ENCODE measurements around the gene SPARCL1.

Gene SPARCL1

DNA sequence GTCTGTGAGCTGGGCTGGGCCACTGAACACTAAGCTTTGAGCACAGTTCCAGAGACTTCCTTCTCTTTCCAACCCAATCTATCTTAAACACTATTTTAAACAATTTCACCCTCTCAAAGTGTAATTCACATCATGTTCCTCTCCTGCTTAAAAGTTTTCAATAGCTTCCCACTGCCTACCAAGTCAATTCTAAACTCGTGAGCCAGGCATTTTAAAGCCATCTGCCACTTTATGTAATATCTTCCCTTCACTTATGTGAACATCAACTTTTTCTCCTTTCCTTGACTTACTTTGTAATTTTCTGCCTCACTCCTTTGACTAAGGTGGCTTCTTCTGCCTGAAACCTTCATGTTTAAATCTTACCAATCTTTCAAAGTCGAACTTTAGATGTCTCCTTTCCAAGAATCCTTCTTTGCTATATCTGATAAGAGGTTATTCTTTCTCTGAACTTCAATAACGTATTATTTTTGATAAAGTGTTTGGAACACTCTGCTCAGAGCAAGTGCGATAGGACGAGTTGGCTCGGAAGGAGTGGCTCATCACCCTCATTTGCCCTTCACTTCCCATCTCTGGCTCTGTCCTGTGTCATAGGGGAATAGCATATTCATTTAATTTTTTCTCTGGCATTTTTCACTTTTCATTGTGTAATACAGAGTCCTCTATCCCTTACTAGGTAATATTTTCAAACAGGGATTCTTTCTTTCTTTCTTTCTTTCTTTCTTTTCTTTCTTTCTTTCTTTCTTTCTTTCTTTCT, 13.0 kb upstream of the SPARCL1 start:
- in situ Hi-C loops (cut with HindIII; ENCODE audit: low sequenced_read_pairs): loop anchor here (25.0 kb wide), 1 partner anchor 295 kb away; the partner anchor contains the start of gene MEPE

DNA sequence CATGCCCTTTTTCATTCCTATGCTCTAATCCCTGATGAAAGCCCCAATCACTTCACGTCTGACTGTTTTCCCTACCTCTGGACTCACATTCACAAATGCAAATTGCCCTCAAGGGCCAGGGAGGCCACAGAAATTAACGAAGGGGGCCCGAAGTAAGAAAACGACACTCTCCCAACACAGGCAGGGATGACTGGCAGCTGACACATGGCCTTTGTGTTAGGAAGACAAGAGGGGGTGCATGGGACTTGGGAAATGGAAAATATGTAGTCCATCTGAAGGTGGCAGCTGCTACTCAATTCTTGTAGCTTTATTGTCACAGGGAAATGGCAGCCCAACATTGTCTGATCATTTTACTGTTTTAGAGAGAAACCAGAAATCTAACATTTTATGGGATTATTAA, 12.3 kb upstream of the SPARCL1 start:
- in situ Hi-C loops (cut with HindIII; ENCODE audit: low sequenced_read_pairs): loop anchor here (25.0 kb wide), 1 partner anchor 296 kb away; the partner anchor contains the start of gene MEPE

- in situ Hi-C loops (cut with HindIII; ENCODE audit: low sequenced_read_pairs): loop anchor here (25.0 kb wide), 1 partner anchor 297 kb away; the partner anchor contains the start of gene MEPE
Measured at GRCh38 chr4:87540146-87541058, 11.2 kb upstream of the SPARCL1 start.

DNA sequence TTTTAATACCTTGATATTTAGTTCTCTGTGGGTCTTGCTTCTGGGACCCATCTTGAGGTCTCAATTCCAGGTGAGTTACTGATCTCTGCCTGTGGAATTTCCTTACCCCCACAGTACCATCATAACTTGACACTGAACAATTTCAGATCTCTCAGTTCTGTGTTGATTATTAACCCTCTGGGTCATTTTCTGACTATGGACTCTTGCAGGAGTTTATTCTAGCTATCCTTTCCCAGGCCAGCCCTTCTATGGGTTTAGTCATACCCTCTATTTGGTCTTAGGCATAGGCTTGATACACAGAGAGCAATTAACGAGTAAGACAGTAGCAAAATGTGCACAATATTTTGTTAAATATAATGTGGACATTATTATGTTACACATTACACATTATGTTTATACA, 3.7 kb upstream of the SPARCL1 start:
- in situ Hi-C loops (cut with HindIII; ENCODE audit: low sequenced_read_pairs): loop anchor here (25.0 kb wide), 1 partner anchor 304 kb away; the partner anchor contains the start of gene MEPE

- in situ Hi-C loops (cut with HindIII; ENCODE audit: low sequenced_read_pairs): loop anchor here (25.0 kb wide), 1 partner anchor 305 kb away; the partner anchor contains the start of gene MEPE
Measured at GRCh38 chr4:87532109-87532508, 2.9 kb upstream of the SPARCL1 start.

DNA sequence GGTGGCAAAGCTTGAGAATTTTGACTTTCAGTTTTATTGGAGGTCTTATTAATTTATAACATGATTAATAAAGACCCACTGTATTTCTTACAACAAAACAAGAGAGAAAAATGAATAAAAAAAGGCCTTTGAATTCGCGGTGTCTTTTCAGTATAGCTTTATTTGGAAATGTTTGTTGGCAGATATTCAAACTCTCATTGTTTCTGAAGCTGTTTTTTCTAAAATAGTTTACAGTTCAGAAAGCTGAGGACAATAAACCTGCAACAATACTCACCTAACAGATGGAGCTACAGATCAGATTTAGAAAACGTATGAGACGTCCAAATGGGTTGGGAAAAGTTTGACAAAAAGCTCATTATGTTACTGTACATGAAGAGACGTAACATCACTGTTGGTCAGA, 2.4 kb upstream of the SPARCL1 start:
- in situ Hi-C loops (cut with HindIII; ENCODE audit: low sequenced_read_pairs): loop anchor here (25.0 kb wide), 1 partner anchor 306 kb away; the partner anchor contains the start of gene MEPE

- in situ Hi-C loops (cut with HindIII; ENCODE audit: low sequenced_read_pairs): loop anchor here (25.0 kb wide), 1 partner anchor 306 kb away; the partner anchor contains the start of gene MEPE
Measured at GRCh38 chr4:87530868-87531267, 1.7 kb upstream of the SPARCL1 start.

DNA sequence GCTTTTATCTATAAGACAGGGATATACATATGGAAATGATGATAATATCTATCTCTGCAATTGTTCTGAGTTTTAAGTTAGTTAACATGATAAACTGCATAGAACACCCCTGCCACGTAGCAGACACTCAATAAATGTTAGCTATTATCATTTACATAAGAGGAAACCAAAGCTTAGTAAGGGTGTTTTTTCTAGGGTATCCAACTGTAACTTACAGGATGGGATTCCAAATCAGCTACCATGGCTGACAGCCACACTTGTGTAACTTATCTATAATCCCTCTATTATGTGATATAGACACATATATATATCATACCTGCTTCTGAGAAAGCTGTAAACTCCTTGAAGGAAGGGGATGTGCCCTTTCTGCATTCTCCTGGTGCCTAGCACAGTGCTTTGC, 1.1 kb upstream of the SPARCL1 start:
- in situ Hi-C loops (cut with HindIII; ENCODE audit: low sequenced_read_pairs): loop anchor here (25.0 kb wide), 1 partner anchor 307 kb away; the partner anchor contains the start of gene MEPE

GRCh38 chr4:87527431-87528220, 1.6 kb downstream of the SPARCL1 start:
- in situ Hi-C loops (cut with HindIII; ENCODE audit: low sequenced_read_pairs): loop anchor here (25.0 kb wide), 1 partner anchor 310 kb away; the partner anchor contains the start of gene MEPE

DNA sequence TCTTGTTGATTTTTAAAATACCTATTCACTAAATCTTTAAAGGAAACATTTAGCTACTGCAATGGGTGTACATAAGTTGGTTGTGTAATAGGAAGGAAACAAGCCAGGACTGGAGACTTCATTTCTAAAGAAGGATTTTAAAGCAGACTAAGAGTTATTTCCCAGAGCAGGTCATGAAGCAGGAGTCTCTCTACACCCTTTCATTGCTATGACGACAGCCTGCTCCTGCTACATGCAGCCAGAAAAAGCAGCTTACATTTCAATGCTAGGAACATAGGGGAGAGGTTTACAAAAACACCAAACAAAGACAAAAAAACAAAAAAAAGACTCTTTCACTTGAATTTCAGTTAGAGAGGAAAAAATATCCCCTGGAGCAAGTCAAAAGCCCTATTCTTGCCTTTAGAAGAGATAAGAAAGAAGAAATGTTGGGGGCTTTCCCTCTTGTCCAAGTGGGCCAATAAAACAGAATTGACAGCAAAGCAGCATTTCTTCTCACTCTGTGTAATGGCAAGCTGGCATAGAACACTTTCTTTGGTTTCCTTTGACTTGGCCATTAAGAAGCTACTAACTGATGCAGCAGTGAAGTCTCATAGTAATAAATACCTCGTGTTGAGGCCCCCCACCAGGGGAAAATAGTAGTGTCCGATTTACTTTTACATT, 3.4 kb downstream of the SPARCL1 start:
- in situ Hi-C loops (cut with HindIII; ENCODE audit: low sequenced_read_pairs): loop anchor here (25.0 kb wide), 1 partner anchor 312 kb away; the partner anchor contains the start of gene MEPE

- in situ Hi-C loops (cut with HindIII; ENCODE audit: low sequenced_read_pairs): no loop called here
Measured at GRCh38 chr4:87524456-87524855, 4.7 kb downstream of the SPARCL1 start.

- in situ Hi-C loops (cut with HindIII; ENCODE audit: low sequenced_read_pairs): no loop called here
Measured at GRCh38 chr4:87523307-87523706, 5.9 kb downstream of the SPARCL1 start.

DNA sequence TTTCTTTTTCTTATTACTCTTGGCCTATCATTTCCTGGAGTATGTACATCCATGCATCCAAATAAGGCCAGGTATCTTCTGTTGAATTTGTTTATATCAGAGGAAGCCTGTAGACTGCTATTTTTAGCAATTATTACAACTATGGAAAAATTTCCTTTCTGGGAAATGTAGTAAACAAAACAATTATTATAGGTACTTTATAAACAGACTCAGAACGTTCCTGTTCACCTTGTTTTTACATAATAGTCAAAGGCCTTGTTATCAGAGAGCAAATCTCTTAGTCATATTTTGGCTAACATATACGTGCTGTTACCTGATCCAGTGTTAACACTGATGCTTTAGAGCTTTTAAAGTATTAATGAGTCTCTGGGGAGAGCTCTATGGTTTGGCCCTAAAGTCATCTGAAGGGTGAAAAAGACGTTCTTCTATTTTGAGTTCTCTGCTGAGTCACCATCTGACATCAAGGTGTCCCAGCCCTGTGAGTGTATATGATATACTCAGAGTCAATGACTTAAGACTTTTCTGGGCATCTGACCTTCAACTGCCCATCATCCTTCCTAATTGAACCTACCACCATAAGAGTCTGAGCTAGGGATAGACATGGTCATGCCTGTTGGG, 7.3 kb downstream of the SPARCL1 start:
- in situ Hi-C loops (cut with HindIII; ENCODE audit: low sequenced_read_pairs): no loop called here

DNA sequence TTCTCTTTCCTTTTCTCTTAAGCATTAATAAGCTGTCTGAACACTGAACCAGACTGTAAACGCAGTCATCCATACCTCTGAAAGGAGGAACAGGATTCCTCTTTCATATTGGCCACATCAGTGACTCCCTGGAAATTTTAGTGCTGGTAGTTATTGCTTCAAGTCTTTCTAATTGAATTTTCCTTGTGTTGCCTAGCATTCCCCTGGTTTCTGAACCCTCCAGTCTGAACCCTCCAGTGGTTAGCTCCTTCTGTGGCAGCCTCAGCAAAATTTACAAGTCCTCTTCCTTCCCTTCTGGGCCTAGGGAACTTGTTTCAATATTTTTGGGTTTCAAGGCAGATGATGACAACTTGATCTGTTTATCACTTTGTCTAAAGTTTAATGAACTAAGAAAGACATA, 7.9 kb downstream of the SPARCL1 start:
- in situ Hi-C loops (cut with HindIII; ENCODE audit: low sequenced_read_pairs): no loop called here

DNA sequence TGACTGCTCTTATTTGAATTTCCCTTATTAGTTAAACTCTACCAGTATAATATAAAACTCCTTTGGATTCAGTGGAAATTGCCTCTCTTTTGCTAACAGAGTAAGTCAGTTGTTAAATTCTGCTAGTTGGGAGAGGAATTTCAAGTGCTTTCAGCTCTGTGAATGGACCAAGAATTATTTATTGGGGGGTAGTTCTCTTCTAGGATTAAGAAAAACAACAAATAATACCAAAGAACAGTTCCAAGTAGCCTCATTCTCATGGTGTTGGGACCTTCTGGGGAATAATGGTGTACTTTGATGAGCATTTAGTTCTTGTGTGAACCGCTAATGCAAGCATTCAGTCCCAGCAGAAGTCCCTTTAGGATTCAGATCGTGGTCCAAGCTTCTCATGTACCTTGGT, 11.6 kb downstream of the SPARCL1 start:
- in situ Hi-C loops (cut with HindIII; ENCODE audit: low sequenced_read_pairs): no loop called here

- in situ Hi-C loops (cut with HindIII; ENCODE audit: low sequenced_read_pairs): no loop called here
Measured at GRCh38 chr4:87516683-87517082, 12.5 kb downstream of the SPARCL1 start.

- in situ Hi-C loops (cut with HindIII; ENCODE audit: low sequenced_read_pairs): no loop called here
Measured at GRCh38 chr4:87512400-87512799, 16.8 kb downstream of the SPARCL1 start.

DNA sequence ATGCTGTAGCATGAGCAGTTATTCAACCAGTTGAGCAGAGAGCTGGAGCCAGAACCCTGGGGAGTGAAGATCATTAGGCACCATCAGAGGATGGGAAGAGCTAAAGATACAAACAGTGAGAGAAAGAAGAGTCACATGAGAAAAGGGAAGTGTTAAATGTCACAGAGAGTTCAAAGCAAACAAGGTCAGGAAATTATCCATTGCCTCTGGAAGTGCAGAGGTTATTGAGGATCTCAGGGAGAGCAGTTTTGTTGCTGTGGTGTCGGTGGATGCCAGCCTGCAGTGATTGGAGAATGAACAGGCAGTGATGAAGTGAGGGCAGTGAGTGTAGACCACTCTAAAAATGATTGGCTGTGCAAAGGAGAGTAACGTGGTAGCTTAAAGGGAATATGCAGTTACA, 17.7 kb downstream of the SPARCL1 start:
- in situ Hi-C loops (cut with HindIII; ENCODE audit: low sequenced_read_pairs): no loop called here

DNA sequence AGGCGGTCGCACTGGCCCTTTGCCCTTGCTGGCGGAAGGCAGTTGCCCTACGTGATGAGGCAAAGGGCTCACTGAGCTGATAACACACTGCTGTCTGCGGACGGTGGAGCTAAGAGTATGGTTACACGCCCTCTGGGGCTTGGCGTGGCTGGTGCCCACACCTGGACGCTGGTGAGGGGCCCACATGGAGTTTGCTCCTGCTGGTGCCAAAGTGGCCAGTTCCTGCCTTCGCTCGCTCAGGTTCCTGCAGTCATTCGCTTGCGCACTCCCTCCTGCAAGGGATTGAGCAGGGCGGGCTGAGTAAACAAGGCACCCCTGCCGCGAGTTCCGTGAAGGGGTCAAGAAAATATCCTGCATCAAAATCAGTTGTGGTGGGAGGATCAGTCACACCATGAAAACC, 18.4 kb downstream of the SPARCL1 start:
- in situ Hi-C loops (cut with HindIII; ENCODE audit: low sequenced_read_pairs): no loop called here

Measured in DLD1 (cell line).